Small intestine (tissue), 7 donors: ENCODE results near the gene HOXD12. TPM values are rescaled to one million over a fixed set of nuclear protein-coding genes. Genes with fewer than 3 reads are reported as not detected.

Experiments
- DNase-seq, 2 donors: peaks; one replicate each; pipeline versions ENCODE4 v3.0.0 to v3.0.0-alpha.2; 2013
- FAIRE-seq: peaks from 2 replicates; lab custom pipeline; 2012; peaks lifted over from hg19 to GRCh38; lab: Jason Lieb, UNC
- H3K27ac ChIP-seq, 3 donors: one replicate each; pipeline ENCODE4 v1.5.1; 2013; ENCODE audit warnings: low read length in 2 of 3, mild to moderate bottlenecking in 2 of 3, control low read depth in 1 of 3, inconsistent platforms in 1 of 3, low read depth in 1 of 3, moderate library complexity in 1 of 3
- H3K27me3 ChIP-seq, 3 donors: one replicate each; pipeline ENCODE4 v1.6.1; 2013; ENCODE audit warnings: low read length in 3 of 3, inconsistent platforms in 1 of 3; ENCODE audit not compliant: control insufficient read depth in 3 of 3, insufficient read depth in 3 of 3
- H3K36me3 ChIP-seq, 3 donors: one replicate each; pipeline ENCODE4 v1.6.1; 2013; ENCODE audit warnings: low read length in 3 of 3, inconsistent platforms in 1 of 3, low read depth in 1 of 3, mild to moderate bottlenecking in 1 of 3, moderate library complexity in 1 of 3; ENCODE audit not compliant: control insufficient read depth in 3 of 3, insufficient read depth in 2 of 3
- H3K4me1 ChIP-seq, 3 donors: one replicate each; pipeline ENCODE4 v1.6.1; 2013; ENCODE audit warnings: low read length in 2 of 3, inconsistent platforms in 1 of 3, low read depth in 1 of 3, mild to moderate bottlenecking in 1 of 3, moderate library complexity in 1 of 3; ENCODE audit not compliant: control insufficient read depth in 3 of 3, insufficient read depth in 2 of 3
- H3K4me3 ChIP-seq, 3 donors: one replicate each; pipeline ENCODE4 v1.5.1; 2013; ENCODE audit warnings: low read length in 3 of 3, control low read depth in 1 of 3, inconsistent platforms in 1 of 3, low read depth in 1 of 3, mild to moderate bottlenecking in 1 of 3, moderate library complexity in 1 of 3
- H3K9me3 ChIP-seq, 2 donors: one replicate each; pipeline ENCODE4 v1.6.1; 2013; ENCODE audit warnings: low read depth in 1 of 2, low read length in 1 of 2; ENCODE audit not compliant: control insufficient read depth in 2 of 2, insufficient read depth in 1 of 2
- WGBS, 3 donors: extraction: QIAGEN DNeasy Blood & Tissue Kit; methylation state at CpG; one replicate each; pipeline ENCODE4 v1.1.7; 2013; 5-methylcytosine and 5-hydroxymethylcytosine counted together
- polyA plus RNA-seq, 4 donors: library from polyadenylated mRNA; stranded (reverse) in 3 of 4; unstranded in 1 of 4; fragments of 200-250 nt in 3 of 4; fragments of 120-200 nt in 1 of 4; gene quantifications; one replicate each; pipeline versions ENCODE4 v1.2.1 to v1.2.3, GENCODE V29; 2013
- donor health status: healthy with polysubstance abuse.
- donor health status: control.
- donor health status: control.
- donor health status: Bipolar disorder and iron deficiency.
- donor health status: healthy.

Gene HOXD12
- polyA plus RNA-seq, 4 donors: not detected

DNA sequence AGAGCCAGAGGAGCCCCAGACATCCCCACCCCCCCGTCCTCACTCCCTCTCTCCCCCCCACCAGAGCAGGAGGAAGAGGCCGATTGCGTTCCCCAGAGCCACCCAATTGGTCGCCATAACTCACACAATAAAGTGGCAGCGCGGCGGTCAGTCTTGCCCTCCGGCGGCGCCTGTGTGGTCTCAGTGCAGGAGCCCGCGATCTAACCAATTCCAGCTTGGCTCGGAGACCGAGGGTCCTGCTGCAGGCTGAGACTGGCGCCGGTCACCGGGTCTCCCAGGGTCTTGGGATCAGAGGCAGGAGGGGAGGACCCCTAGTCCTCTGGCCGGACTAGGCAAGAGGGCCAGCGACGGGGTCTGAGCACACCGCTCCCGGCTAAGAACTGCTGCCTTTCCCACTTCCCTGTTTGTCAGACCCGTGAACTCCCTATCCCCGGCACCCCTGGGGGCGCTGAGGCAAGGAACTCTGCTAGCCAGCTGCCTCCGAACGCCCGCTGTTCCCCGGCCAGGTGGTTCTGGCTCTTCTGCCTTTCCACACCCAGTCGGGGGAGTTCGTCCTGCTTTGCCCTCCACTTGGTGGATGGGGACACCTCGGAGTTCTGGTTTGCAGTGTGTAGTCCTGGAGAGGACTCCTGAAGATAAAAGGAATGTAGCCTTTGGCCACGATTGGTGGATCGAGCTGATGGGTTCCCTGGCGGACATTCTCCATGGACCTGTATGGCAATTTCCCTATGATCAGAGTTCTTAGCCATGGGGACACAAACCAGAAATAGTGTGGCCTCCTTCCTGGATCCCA, 1.0 kb upstream of the HOXD12 start:
- DNase-seq (no peak), FAIRE-seq (no peak)
- H3K4me3 ChIP-seq: no peak overlapping the region
- no peak overlapping the region for H3K27ac ChIP-seq
- H3K36me3 ChIP-seq: no peaks in the 10 kb centered on the region
- H3K9me3 ChIP-seq: peaks cover 0 to 2% of the 10 kb centered on the region in 2 donors
- peaks cover 12 to 100% (median 79%) of the 10 kb centered on the region in 3 donors for H3K27me3 ChIP-seq
- 5 to 9% (median 6%) methylated on average over 35 of the region's 35 CpGs for whole genome bisulfite sequencing, 3 donors
- H3K4me1 ChIP-seq: peaks cover 0 to 9% (median 3%) of the 10 kb centered on the region in 3 donors

DNA sequence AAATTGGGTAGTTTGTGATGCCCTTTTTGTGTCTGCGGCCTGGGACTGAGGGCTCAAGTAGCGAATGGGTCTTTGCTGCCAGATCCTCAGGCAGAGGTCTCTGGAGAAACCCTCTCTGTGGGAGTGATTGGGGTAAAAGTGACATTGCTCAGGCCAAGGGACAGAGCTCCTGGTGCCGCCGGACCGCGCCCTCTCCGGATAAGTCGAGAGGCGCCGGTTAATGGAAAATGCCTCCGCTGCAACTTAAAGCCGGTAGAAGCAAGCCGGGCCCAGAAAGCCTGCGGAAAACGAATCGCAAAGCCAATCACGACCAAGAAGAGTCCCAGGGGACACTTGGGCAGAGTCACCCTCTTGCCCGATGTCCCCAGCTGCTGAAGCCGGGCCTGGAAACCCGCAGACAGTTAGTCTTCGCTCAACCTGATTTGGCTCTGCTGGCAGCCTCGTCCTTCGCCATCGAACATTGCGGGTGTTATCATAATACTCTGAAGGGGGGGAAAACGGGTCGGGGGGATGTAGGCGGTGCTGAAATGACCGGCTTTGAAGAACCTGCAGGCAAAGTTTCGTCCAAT, 352 bp upstream of the HOXD12 start:
- Histone ChIP-seq H3K9me3 (peaks cover 0 to 2% of the 10 kb centered on the region in 2 donors), H3K27ac (no peak overlapping the region), H3K4me1 (peaks cover 0 to 9% (median 3%) of the 10 kb centered on the region in 3 donors), H3K4me3 (no peak overlapping the region), H3K36me3 (no peaks in the 10 kb centered on the region), H3K27me3 (peaks cover 12 to 100% (median 81%) of the 10 kb centered on the region in 3 donors)
- no peak for FAIRE-seq
- DNase-seq: no peak
- 9 to 21% (median 15%) methylated on average over 30 of the region's 30 CpGs for WGBS, 3 donors

DNA sequence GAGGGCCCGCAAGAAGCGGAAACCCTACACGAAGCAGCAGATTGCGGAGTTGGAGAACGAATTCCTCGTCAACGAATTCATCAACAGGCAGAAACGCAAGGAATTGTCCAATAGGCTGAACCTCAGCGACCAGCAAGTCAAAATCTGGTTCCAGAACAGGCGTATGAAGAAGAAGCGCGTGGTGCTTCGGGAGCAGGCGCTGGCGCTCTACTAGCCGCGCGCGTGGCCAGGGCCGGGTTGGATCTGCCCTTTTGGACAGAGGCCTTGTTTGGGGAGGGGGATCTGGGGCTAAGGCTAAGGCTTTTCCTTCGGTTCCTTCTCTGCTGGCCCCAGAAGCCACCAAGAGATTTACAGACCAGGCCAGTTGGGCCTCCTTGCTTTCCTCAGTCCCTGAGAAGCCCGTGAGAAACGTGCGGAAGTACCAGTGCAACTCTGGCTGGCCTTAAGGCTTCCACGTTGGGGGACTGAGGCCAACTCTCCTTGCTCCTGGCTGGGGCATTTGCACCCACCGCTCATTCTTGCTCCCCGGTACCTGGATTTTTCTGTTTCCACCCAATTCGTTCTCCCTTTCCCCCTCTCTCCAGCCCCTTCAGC, 1.0 kb downstream of the HOXD12 start:
- no peaks in the 10 kb centered on the region for H3K36me3 ChIP-seq
- WGBS, 3 donors: 10 to 28% (median 19%) methylated on average over 28 of the region's 28 CpGs
- FAIRE-seq: no peak

DNA sequence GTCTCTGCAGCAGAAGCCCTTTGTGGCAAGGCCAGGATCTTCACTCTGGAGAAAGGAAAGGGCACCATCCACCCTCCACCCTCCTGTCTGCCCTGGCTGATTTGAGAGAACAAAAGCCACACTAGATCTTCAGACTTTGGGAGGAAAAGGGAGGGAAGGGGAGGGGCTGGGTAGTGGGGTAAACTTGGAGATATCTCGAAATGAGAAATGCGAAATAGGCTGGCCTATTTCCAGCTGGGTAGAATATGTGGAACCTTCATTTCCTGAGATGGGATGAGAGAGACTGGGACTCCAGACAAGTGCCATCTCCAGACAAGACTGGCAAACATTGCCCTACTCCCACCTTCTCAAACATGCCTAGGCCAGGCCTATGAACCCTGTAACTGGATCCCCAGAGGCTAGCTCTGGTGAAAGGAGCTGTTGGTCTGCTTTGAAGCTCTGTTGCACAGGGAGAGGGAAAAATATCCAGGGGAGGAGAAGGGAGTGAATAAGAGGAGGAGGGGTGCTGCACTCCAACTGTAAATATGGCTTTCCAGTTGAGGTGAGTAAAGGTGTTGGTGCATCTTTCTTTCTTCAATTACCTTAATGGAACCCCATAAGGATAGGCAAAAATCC, 1.7 kb downstream of the HOXD12 start:
- FAIRE-seq: no peak
- H3K4me3 ChIP-seq: no peak overlapping the region
- H3K27me3 ChIP-seq: peaks cover 8 to 100% (median 89%) of the 10 kb centered on the region in 3 donors

More for the DNA sequence above, 1.0 kb downstream of the HOXD12 start:
- Histone ChIP-seq H3K4me3 (no peak overlapping the region), H3K9me3 (peaks cover 0 to 6% of the 10 kb centered on the region in 2 donors), H3K27me3 (peaks cover 8 to 100% (median 86%) of the 10 kb centered on the region in 3 donors), H3K27ac (no peak overlapping the region), H3K4me1 (peaks cover 0 to 9% (median 3%) of the 10 kb centered on the region in 3 donors)
- DNase-seq: no peak

DNA sequence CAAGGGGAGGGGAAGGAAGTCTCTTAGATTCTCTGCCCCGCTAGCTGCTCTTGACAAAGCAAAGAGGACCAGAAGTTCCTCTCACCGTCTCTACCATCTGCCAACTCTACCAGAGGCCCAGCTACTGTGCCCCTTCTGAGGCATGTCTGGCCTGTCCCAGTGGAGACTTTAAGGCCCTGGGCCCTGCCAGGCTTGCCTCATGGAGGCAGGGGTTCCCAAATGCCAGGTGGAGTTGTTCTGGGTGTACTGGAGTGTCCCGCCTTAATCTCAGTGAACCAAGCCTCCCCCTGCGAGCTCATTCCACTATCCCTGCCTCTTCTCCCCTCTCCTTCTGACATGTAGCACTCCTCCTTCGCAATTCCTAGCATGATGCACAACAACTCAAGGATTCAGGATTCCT, 2.2 kb downstream of the HOXD12 start:
- H3K36me3 ChIP-seq: no peaks in the 10 kb centered on the region
- H3K4me1 ChIP-seq: peaks cover 0 to 7% (median 3%) of the 10 kb centered on the region in 3 donors
- no peak for FAIRE-seq
- H3K27ac ChIP-seq: no peak overlapping the region
- H3K27me3 ChIP-seq: peaks cover 8 to 99% (median 85%) of the 10 kb centered on the region in 3 donors
- H3K9me3 ChIP-seq: peaks cover 0 to 6% of the 10 kb centered on the region in 2 donors
- H3K4me3 ChIP-seq: no peak overlapping the region
- 22 to 33% (median 28%) methylated on average over 5 of the region's 5 CpGs for WGBS, 3 donors
- DNase-seq: no peak

More for the DNA sequence above, 1.7 kb downstream of the HOXD12 start:
- DNase-seq: no peak
- H3K4me1 ChIP-seq: peaks cover 0 to 9% (median 3%) of the 10 kb centered on the region in 3 donors
- H3K36me3 ChIP-seq: no peaks in the 10 kb centered on the region
- H3K27ac ChIP-seq: no peak overlapping the region
- H3K9me3 ChIP-seq: peaks cover 0 to 6% of the 10 kb centered on the region in 2 donors
- WGBS, 3 donors: 10 to 22% (median 16%) methylated on average over 2 of the region's 2 CpGs

DNA sequence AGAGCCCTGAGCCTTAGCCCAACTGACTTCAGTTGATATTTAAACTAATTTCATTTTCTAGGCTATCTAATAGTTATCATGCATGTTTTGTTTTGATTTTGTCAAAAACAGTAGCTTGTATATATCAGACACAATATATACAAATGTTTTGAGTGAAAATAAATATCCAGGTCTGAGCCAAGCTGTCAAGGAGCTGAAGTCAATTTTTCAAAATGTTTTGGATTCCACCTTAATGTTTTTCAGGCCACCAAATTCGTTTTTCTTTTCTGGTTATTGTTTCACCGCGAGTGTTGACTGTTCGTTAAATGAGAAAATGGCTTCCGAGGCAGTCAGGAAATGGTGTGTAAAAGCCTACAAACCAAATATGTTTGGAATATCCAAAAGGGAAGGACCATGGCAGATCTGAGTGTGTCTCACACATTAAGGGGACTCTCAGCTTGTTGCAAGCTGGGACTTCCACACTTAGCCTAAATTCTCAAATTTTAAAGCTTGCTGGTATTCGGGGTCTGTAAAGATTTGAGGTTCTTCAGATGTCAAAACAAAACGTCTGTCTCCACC, 2.8 kb downstream of the HOXD12 start:
- 15 to 17% (median 16%) methylated on average over 7 of the region's 7 CpGs for WGBS, 3 donors
- Histone ChIP-seq H3K9me3 (peaks cover 0 to 6% of the 10 kb centered on the region in 2 donors), H3K27me3 (peaks cover 12 to 98% (median 85%) of the 10 kb centered on the region in 3 donors), H3K27ac (no peak overlapping the region), H3K4me3 (no peak overlapping the region), H3K36me3 (no peaks in the 10 kb centered on the region), H3K4me1 (peaks cover 0 to 1% (median 0%) of the 10 kb centered on the region in 3 donors)
- no peak for FAIRE-seq
- no peak for DNase-seq

DNA sequence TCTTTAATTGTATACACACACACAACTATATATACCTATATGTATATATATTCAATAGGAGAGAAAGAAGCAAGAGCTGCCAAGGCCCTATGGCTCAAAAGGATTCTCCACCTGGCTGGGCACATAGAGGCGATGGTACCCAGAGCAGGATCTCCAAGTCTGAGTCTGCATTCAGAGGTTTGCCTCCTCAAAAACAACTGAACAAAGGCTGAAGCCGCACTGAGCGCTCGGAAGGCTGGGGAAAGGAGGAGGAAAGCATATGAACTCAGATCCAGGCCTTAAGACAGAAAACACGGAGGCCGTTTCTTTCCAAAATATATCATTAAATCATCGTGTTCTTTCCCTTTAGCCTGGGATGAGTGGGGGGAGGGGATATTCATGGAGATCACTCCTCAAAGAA, 3.6 kb downstream of the HOXD12 start:
- peaks cover 16 to 92% (median 77%) of the 10 kb centered on the region in 3 donors for H3K27me3 ChIP-seq
- DNase-seq (no peak), FAIRE-seq (no peak)
- H3K4me3 ChIP-seq: no peak overlapping the region
- no peaks in the 10 kb centered on the region for H3K4me1 ChIP-seq
- H3K36me3 ChIP-seq: no peaks in the 10 kb centered on the region
- peaks cover 0 to 6% of the 10 kb centered on the region in 2 donors for H3K9me3 ChIP-seq
- WGBS, 3 donors: 20 to 33% (median 20%) methylated on average over 7 of the region's 7 CpGs
- H3K27ac ChIP-seq: no peak overlapping the region
